ENCODE measurements around the gene TRIM39.

The TRIM39 gene

DNA sequence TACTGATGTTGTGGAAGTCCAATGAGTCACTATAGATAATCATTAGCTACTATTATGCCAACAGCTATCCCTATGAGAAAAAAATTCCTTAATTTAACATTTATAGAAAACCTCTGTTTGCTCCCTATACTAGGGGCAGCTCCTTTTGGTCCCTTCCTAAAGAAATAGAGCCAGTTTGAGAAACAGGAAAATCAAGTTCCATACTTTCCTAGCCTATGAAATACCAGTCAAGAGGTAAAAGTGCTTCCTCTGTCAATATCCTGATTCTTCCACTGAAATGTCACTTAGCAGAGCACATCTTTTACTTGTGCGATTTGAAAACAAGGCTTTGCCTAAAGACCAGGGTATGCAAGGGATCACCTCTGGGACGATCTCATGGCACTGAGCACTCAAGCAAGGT lies 14.5 kb upstream of the TRIM39 start:
- TF ChIP-seq, protein P1, sequence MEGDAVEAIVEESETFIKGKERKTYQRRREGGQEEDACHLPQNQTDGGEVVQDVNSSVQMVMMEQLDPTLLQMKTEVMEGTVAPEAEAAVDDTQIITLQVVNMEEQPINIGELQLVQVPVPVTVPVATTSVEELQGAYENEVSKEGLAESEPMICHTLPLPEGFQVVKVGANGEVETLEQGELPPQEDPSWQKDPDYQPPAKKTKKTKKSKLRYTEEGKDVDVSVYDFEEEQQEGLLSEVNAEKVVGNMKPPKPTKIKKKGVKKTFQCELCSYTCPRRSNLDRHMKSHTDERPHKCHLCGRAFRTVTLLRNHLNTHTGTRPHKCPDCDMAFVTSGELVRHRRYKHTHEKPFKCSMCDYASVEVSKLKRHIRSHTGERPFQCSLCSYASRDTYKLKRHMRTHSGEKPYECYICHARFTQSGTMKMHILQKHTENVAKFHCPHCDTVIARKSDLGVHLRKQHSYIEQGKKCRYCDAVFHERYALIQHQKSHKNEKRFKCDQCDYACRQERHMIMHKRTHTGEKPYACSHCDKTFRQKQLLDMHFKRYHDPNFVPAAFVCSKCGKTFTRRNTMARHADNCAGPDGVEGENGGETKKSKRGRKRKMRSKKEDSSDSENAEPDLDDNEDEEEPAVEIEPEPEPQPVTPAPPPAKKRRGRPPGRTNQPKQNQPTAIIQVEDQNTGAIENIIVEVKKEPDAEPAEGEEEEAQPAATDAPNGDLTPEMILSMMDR (IDR thresholded peaks at IDR 0.05), result no peak

DNA sequence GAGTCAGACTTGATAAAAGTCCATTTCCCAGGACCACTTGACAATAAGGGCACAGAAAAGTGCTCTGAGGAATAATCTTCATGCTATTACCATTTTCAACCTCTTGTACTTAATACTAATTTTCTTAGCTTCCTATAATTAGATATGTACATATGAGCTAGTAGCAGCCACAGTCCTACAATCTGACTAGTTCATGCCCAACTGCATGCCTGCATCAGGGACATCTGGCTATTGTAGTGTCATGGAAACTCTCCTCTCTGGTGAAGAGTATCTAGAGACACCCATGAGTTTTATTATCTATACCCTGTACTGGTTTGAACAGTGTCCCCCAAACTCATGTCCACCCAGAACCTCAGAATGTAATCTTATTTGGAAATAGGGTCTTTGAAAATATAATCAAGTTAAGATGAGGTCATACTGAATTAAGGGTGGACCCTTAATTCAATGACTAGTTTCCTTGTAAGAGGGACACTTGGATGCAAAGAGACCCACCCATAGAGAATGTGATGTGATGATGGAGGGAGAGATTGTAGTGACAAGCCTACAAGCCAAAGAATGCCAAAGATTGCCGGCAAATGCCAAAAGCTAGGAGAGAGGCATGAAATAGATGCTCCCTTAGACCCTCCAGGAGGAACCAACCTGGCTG lies 13.9 kb upstream of the TRIM39 start:
- TF ChIP-seq, protein P1 (IDR thresholded peaks at IDR 0.05), result no peak

DNA sequence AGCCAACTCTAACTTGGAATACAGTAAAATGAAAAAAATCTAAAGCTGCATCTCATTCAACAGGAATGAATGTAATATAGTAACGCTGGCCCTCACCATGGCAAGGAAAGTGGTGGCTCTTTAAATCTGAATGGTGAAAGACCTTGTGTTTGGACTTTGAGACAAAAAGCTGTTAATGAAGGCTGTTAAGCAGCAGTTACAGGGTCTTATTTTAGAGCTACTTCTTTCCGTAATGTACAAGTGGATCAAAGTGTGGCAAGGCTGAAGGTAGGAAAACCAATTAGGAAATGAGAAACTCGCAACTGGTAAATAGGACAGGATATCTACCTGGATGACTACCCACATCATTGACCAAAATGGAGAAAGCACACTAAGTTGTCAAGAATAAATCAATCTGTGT lies 11.6 kb upstream of the TRIM39 start:
- TF ChIP-seq, protein P1 (IDR thresholded peaks at IDR 0.05), result no peak

DNA sequence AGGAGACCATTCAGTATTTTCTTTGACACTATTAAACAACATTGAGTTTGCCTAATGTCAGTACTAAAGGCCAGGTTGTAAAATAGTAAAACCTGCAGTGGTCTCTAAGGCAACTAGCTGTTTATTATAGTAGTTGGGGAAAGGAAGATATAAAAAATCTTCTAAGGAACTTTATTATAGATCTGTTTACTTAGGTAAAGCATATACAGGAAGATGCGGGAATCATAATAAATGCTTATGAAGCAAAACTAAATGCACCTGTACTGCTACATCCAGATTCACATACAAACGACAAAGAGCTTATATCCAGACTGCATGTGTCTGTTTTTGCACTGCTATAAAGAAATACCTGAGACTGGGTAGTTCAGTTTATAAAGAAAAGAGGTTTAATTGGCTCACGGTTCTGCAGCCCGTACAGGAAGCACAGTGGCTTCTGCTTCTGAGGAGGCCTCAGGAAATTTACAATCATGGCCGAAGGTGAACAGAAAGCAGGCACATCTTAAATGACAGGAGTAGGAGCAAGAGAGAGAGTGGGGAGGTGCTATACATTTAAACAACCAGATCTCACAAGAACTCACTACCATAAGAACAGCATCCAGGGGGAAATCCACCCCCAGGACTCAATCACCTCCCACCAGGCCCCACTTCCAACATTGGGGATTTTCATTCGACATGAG lies 8.7 kb upstream of the TRIM39 start:
- TF ChIP-seq, protein P1 (IDR thresholded peaks at IDR 0.05), result no peak

DNA sequence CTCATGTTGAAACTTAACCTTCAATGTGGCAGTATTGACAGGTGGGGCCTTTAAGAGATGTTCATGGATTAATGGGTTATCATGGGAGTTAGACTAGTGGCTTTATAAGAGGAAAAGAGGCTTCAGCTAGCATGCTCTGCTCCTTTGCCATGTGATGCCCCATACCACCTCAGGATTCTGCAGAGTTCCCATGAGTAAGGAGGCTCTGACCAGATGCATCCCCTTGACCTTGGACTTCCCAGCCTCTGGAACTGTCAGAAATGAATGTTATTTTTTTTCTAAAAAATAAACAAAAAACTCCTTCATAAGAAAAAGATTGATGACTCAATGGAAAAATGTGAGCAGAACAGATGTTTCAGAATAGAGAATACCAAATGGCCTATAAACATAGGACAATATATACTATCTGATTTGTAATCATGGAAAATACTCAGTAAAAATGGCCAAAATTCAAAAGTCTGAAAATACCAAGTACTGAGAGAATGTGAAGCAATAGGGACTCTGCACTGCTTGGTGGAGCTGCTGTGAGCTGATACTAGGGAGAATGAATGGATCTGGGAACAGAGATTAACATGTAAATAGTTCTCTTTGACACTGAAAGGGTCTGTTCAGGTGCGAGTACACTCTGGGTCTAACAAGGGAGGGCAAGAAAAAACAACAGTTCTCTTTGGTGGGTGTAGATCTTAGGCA lies 7.4 kb upstream of the TRIM39 start:
- TF ChIP-seq, protein P1 (IDR thresholded peaks at IDR 0.05), result no peak

DNA sequence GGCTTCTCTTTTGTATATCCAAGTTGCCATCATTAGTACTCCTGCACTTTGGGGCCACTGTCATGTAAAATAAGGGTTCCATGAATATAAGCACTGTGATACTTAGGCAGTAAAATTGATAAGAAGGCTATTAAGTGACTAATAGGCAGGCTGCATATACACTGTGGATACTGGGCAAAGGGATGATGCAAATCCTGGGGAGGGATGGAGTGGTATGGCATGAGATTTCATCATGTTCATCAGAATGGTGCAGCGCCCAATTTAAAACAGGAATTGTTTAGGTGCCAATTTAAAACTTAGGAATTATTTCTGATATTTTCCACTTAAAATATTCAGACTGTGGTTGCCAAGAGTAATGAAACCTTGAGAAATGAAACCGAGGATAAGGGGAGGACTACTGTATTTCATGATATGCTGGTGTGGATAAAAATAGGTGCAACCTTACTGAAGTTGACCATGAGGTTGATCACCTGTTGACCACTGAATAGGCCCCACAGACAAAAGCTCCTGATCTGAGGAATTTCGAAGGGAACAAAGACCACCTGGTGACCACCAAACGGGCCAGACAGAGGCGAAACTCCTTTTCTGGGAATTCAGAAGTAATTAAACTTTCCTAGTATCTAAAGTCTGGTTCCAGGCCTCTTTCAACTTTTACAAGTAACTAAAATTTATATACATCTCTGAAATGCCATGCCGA lies 4.9 kb upstream of the TRIM39 start:
- TF ChIP-seq, protein P1 (IDR thresholded peaks at IDR 0.05), result no peak
